WI38 (cell line): ENCODE measurements around the gene SHISA9.

Experiments
- H3K4me3 ChIP-seq: 2 replicates; pipeline ENCODE4 v1.5.1; 2011; ENCODE audit warnings: low read depth, mild to moderate bottlenecking, control low read depth, low read length
- TF ChIP-seq, protein P1 (sequence below): IDR thresholded peaks from 2 replicates; pipeline ENCODE4 v1.5.1; 2012; ENCODE audit warnings: low read depth, mild to moderate bottlenecking, control low read depth, low read length

SHISA9 gene

DNA sequence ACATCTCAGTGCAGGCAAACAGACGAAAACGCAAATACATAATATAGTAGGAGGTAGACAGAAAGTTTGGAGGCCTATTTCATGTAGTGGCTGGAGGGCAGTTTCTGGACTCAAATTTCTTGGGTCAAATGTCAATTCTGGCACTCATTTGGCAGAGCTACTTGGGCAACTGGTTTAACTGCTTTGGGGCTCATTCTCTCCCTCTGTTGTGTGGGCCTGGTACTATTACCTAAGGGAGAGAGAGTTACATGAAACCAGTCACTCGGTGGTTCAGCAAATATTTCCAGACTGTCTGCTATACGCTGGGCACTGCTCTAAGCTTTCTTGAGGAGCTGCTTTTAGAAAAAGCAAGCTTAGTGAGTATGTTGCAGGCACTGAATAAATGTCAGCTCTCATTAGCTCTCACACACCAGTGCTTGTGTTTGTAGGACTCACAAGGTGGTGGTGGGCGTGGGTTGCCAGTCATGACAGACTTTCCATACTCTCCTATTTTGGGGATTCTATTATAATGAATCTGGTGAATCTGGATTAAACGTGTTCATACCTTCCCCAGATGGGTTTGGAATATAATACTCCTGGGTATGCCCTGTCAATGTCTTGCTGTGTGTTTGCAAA, 1.8 kb upstream of the SHISA9 start:
- no peak overlapping the region for H3K4me3 ChIP-seq
- TF ChIP-seq, protein P1, sequence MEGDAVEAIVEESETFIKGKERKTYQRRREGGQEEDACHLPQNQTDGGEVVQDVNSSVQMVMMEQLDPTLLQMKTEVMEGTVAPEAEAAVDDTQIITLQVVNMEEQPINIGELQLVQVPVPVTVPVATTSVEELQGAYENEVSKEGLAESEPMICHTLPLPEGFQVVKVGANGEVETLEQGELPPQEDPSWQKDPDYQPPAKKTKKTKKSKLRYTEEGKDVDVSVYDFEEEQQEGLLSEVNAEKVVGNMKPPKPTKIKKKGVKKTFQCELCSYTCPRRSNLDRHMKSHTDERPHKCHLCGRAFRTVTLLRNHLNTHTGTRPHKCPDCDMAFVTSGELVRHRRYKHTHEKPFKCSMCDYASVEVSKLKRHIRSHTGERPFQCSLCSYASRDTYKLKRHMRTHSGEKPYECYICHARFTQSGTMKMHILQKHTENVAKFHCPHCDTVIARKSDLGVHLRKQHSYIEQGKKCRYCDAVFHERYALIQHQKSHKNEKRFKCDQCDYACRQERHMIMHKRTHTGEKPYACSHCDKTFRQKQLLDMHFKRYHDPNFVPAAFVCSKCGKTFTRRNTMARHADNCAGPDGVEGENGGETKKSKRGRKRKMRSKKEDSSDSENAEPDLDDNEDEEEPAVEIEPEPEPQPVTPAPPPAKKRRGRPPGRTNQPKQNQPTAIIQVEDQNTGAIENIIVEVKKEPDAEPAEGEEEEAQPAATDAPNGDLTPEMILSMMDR: no peak

DNA sequence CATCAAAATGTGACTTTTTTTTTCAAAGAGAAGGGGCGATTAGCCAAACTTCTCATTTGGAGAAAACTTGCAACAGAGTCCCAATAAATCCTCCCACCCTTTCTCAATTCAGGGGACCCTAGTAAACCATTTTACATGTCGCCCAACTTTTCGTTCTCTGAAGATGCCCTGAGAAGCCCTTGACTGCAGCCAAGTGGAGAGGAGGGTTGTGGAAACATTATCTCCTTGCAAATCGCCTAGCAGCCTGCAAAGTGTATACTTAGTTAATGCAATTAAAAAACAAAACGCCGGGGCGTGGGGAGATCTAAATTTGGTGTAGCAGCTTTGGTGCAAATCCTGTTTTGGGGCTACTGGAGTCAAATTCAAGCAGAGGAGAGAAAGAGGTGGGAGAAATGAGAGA, 1.2 kb upstream of the SHISA9 start:
- H3K4me3 ChIP-seq: no peak overlapping the region
- TF ChIP-seq, protein P1: no peak

DNA sequence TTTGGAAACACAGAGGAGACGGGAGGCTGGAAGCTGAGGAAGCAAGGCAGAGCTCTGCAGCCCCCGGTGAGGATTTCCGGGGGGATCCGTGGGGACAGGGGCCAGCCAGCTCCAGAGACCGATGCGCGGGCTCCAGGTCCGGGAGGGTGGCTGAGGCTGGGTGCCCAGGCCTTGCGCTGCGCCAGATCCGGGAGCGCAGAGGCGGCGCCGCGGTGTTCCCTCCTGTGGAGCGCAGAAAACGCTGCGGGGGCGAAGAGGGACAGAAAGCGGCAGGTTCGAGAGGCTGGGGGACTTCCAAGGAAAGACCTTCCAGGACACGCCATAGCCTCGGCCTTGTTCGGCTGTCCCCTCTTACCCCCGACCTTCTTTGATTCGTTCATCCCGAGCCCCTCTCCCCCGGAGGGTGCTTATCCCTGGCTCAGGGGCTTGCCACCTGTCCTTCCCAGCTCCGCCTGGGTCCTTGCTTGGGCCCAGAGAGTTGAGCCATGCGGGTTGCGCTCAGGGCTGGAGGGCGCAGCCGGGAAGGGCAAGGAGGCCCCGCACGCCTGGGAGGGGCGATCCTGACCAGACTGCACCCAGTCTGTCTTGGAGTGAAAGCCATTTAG, 697 bp upstream of the SHISA9 start:
- H3K4me3 ChIP-seq: no peak overlapping the region
- TF ChIP-seq, protein P1: no peak

DNA sequence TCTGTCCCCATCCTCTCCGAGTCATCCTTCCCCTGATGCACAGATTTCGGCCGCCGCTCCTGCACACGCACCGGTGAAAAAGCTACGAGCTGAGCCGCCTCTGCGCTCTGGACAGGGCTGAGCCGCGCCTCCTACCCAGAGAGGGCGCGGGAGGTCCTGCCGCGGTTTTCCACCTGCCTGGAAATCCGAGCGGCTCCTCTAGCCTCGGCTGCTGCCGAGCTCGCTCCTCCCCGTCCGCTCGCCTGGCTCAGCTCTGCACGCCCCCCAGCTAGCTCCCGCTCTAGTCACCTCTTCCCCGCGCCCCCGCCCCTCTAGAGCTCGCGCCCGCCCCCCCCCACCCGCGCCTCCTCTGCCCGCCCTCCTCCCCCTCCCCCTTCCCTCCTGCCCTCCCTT, 198 bp upstream of the SHISA9 start:
- TF ChIP-seq, protein P1: no peak

DNA sequence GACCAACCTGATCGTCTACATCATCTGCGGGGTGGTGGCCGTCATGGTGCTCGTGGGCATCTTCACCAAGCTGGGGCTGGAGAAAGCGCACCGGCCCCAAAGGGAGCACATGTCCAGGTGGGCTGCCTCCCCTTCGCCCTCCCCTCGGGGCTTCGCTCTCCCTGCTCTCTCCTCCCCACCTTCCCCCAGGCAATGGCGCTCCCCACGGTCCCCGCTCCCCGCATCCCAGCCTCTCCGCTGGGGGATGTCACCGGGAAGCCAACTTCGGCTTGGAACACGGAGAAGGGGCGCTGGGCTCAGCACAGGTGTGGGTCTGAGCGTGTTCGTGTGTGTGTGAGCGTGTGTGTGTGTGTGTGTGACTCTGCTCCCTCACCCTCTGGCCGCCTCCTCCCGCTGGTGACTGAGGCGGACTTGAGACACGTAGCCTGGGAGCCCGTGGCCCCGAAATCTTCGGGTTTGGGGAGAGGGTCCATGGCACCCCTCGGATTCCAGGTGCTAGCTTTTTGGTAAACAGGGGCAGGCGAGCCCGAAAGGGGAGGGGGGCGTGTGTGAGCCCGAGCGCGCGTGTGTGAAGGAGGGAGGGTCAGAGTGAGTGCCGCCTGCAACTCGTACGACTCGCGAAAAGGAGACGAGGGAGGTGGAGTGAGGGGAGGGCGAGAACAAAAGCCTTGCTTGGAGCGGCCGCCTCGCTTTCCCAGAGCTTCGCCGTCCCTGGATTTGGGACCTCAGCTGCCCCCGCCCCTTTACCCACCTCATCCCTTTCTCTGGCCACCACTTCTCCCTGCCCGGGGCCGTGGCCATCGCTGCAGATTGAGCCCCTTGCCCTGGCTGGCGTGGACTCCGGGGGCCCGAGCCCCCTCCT, 1.3 kb downstream of the SHISA9 start:
- no peak overlapping the region for H3K4me3 ChIP-seq
- TF ChIP-seq, protein P1: no peak

More for the DNA sequence above, 198 bp upstream of the SHISA9 start:
- no peak overlapping the region for H3K4me3 ChIP-seq

DNA sequence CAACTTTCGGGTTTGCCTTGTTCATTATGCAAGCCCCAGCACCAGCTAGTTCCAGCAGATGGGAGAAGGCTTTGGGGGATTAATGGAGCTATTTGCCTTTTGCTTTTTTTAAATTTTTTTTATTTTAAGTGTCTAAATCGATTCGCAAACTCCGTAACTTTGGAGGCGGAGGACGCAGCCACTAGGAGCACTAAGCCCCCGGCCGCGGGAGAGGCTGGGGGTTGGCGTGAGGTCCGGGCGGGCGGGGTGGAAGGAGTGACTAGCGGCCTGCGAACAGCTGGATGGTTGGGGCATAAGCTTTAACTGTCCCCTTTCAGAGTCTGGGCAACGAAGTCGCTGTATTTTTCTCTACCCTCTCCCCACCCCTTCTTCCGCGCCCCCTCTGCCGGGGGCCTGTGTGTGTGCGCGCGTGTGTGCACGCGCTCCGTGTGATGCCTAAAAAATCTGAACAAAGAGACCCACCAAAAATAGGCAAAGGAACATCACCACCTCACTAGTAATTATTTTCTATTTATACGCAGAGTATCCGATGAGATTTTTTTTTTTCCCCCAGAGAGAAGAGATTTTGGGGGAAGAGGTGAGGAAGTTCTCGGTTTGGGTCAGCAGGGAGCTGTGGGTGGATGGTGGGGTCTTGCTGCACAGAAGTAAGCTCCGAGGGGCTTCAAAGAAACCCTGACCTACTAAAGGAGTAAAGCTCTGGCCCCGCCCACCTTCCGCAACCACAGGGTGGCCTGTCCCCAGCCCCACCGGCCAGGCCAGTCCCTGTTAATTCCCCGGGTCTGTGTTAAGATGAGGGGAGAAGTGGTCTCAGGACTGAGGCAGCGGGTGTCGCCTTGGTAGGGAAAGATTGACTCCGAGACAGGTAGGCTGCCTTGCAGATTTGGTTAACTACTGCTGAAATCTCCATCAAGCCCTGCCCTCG, 2.3 kb downstream of the SHISA9 start:
- no peak overlapping the region for H3K4me3 ChIP-seq
- TF ChIP-seq, protein P1: no peak
